Upper lobe of left lung (tissue), 6 donors: Measurements from ENCODE around the gene FHOD3. TPM values are rescaled to one million over a fixed set of nuclear protein-coding genes. Genes with fewer than 3 reads are reported as not detected.

Experiments
- ATAC-seq, 2 donors: fragments of 200-7000 bp; cut with Tn5 transposase; one replicate each; pipeline ENCODE4 v1.9.1; 2022; ENCODE audit warnings: mild to moderate bottlenecking in 2 of 2, moderate library complexity in 2 of 2; ENCODE audit not compliant: low FRiP score in 2 of 2
- DNase-seq, 2 donors: peaks; one replicate each; pipeline ENCODE4 v3.0.0-alpha.2; 2019 to 2020
- H3K27ac ChIP-seq, 4 donors: fragments of 200-600 bp; sonication (generic); one replicate each; pipeline ENCODE4 v1.5.1; 2016 to 2019
- H3K27me3 ChIP-seq, 4 donors: fragments of 200-600 bp; sonication (generic); one replicate each; pipeline ENCODE4 v1.5.1; 2017 to 2019
- H3K36me3 ChIP-seq, 4 donors: fragments of 200-600 bp; sonication (generic); one replicate each; pipeline ENCODE4 v1.5.1; 2016 to 2019
- H3K4me1 ChIP-seq, 4 donors: fragments of 200-600 bp; sonication (generic); one replicate each; pipeline ENCODE4 v1.5.1; 2018 to 2019
- H3K4me3 ChIP-seq, 4 donors: fragments of 200-600 bp; sonication (generic); one replicate each; pipeline ENCODE4 v1.5.1; 2017 to 2019; ENCODE audit warnings: mild to moderate bottlenecking in 2 of 4, moderate library complexity in 1 of 4
- H3K9me3 ChIP-seq, 4 donors: fragments of 200-600 bp; sonication (generic); one replicate each; pipeline ENCODE4 v1.5.1; 2018 to 2019
- EP300 ChIP-seq, 4 donors: sonication (generic); formaldehyde crosslinking; IDR thresholded peaks; one replicate each; pipeline ENCODE4 v1.5.1; 2017; ENCODE audit warnings: antibody characterized with exemption in 4 of 4, control low read depth in 2 of 4
- POLR2A ChIP-seq, 4 donors: fragments of 450-650 bp; IDR thresholded peaks; one replicate each; pipeline ENCODE4 v1.5.1; 2016 to 2017; ENCODE audit warnings: antibody characterized with exemption in 4 of 4, mild to moderate bottlenecking in 2 of 4
- POLR2AphosphoS5 ChIP-seq, 2 donors: sonication (generic); formaldehyde crosslinking; IDR thresholded peaks; one replicate each; pipeline ENCODE4 v1.5.1; 2017; ENCODE audit warnings: antibody characterized with exemption in 2 of 2
- WGBS, 2 donors: methylation state at CpG; one replicate each; pipeline ENCODE4 v1.1.5; 2017 to 2018; 5-methylcytosine and 5-hydroxymethylcytosine counted together
- total RNA-seq, 6 donors: library from RNA; depleted of rRNA in 4 of 6; stranded (reverse); fragments of >200 nt in 4 of 6; gene quantifications; one replicate each; pipeline versions ENCODE4 v1.1.0 to v1.2.1, GENCODE V29; 2016 to 2021
- TF ChIP-seq, protein P1 (sequence below), 6 experiments: fragments of 450-650 bp in 4 of 6; fragments of 200-600 bp in 2 of 6; sonication (generic) in 2 of 6; IDR thresholded peaks; one replicate each; pipeline ENCODE4 v1.5.1; 2016 to 2019; ENCODE audit warnings: antibody characterized with exemption in 6 of 6
- donor health status: DM: no; HTN: no; CAD: no; lungs with moderate emphysema.
- donor health status: DM: no; HTN: yes; CAD: no; lungs with severe emphysema.

The FHOD3 gene
- total RNA-seq, 6 donors from 2014 or later = 0.40 to 4.8 (median 2.8) TPM

GRCh38 chr18:36288689-36289088 is 8.8 kb upstream of the FHOD3 start:
- DNase-seq = no peak
- TF ChIP-seq EP300 (IDR thresholded peaks at IDR 0.05) (no peak), POLR2AphosphoS5 (IDR thresholded peaks at IDR 0.05) (no peak), POLR2A (IDR thresholded peaks at IDR 0.05) (no peak)
- TF ChIP-seq, protein P1, sequence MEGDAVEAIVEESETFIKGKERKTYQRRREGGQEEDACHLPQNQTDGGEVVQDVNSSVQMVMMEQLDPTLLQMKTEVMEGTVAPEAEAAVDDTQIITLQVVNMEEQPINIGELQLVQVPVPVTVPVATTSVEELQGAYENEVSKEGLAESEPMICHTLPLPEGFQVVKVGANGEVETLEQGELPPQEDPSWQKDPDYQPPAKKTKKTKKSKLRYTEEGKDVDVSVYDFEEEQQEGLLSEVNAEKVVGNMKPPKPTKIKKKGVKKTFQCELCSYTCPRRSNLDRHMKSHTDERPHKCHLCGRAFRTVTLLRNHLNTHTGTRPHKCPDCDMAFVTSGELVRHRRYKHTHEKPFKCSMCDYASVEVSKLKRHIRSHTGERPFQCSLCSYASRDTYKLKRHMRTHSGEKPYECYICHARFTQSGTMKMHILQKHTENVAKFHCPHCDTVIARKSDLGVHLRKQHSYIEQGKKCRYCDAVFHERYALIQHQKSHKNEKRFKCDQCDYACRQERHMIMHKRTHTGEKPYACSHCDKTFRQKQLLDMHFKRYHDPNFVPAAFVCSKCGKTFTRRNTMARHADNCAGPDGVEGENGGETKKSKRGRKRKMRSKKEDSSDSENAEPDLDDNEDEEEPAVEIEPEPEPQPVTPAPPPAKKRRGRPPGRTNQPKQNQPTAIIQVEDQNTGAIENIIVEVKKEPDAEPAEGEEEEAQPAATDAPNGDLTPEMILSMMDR (IDR thresholded peaks at IDR 0.05) = no peak
- H3K9me3 ChIP-seq = peaks cover 0 to 6% (median 2%) of the 10 kb centered on the region in 4 donors
- H3K27me3 ChIP-seq = no peaks in the 10 kb centered on the region
- no peaks in the 10 kb centered on the region for H3K36me3 ChIP-seq
- ATAC-seq = no peak
- no peaks in the 10 kb centered on the region for H3K4me1 ChIP-seq
- H3K4me3 ChIP-seq = no peak overlapping the region
- H3K27ac ChIP-seq = no peak overlapping the region

- Histone ChIP-seq H3K36me3 (no peaks in the 10 kb centered on the region), H3K9me3 (no peaks in the 10 kb centered on the region), H3K4me1 (peaks cover 15 to 27% (median 23%) of the 10 kb centered on the region in 4 donors), H3K27ac (no peak overlapping the region), H3K4me3 (no peak overlapping the region), H3K27me3 (peaks cover 0 to 22% (median 8%) of the 10 kb centered on the region in 4 donors)
- WGBS, 2 donors = 80 to 86% methylated on average over 1 of the region's 1 CpG
- no peak for DNase-seq
- no peak for TF ChIP-seq POLR2AphosphoS5 (IDR thresholded peaks at IDR 0.05)
- no peak for TF ChIP-seq EP300 (IDR thresholded peaks at IDR 0.05)
- no peak for TF ChIP-seq POLR2A (IDR thresholded peaks at IDR 0.05)
- TF ChIP-seq, protein P1 (IDR thresholded peaks at IDR 0.05) = no peak
- no peak for ATAC-seq
Observed at GRCh38 chr18:36294031-36294430, 3.5 kb upstream of the FHOD3 start.

GRCh38 chr18:36295214-36295613 is 2.3 kb upstream of the FHOD3 start:
- Histone ChIP-seq H3K27ac (no peak overlapping the region), H3K9me3 (no peaks in the 10 kb centered on the region), H3K4me3 (no peak overlapping the region), H3K27me3 (peaks cover 0 to 22% (median 8%) of the 10 kb centered on the region in 4 donors), H3K36me3 (no peaks in the 10 kb centered on the region), H3K4me1 (peaks cover 15 to 27% (median 23%) of the 10 kb centered on the region in 4 donors)
- TF ChIP-seq POLR2A (IDR thresholded peaks at IDR 0.05) (no peak), EP300 (IDR thresholded peaks at IDR 0.05) (no peak), POLR2AphosphoS5 (IDR thresholded peaks at IDR 0.05) (no peak)
- 82 to 95% methylated on average over 1 of the region's 1 CpG for WGBS, 2 donors
- DNase-seq (no peak), ATAC-seq (no peak)

DNA sequence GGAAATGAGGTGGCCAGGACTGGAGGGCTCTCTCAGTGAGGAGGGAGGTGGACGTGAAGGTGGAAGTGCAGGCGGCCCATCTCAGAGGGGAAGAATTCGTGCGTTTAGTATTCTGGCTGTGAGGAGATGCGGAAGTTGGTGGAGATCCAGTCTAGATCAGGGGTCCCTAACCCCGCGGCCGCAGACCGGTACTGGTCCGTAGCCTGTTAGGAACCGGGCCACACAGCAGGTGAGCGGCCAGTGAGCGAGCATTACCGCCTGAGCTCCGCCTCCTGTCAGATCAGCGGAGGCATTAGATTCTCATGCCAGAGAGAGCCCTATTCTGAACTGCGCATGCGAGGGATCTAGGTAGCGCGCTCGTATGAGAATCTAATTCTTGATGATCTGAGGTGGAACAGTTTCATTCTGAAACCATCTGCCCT is 1.6 kb upstream of the FHOD3 start:
- peaks cover 0 to 22% (median 8%) of the 10 kb centered on the region in 4 donors for H3K27me3 ChIP-seq
- H3K9me3 ChIP-seq = no peaks in the 10 kb centered on the region
- WGBS, 2 donors = 37 to 54% methylated on average over 18 to 21 of the region's 21 CpGs
- TF ChIP-seq POLR2A (IDR thresholded peaks at IDR 0.05) (no peak), EP300 (IDR thresholded peaks at IDR 0.05) (no peak)
- TF ChIP-seq, protein P1 (IDR thresholded peaks at IDR 0.05) = no peak
- H3K36me3 ChIP-seq = no peaks in the 10 kb centered on the region
- H3K4me1 ChIP-seq = peaks cover 15 to 27% (median 23%) of the 10 kb centered on the region in 4 donors
- ATAC-seq (no peak), DNase-seq (peak in 1 of 2 donors; percentile 34)
- H3K27ac ChIP-seq = no peak overlapping the region
- H3K4me3 ChIP-seq = peak overlapping the region in 2 of 4 donors; percentile 44 to 62

DNA sequence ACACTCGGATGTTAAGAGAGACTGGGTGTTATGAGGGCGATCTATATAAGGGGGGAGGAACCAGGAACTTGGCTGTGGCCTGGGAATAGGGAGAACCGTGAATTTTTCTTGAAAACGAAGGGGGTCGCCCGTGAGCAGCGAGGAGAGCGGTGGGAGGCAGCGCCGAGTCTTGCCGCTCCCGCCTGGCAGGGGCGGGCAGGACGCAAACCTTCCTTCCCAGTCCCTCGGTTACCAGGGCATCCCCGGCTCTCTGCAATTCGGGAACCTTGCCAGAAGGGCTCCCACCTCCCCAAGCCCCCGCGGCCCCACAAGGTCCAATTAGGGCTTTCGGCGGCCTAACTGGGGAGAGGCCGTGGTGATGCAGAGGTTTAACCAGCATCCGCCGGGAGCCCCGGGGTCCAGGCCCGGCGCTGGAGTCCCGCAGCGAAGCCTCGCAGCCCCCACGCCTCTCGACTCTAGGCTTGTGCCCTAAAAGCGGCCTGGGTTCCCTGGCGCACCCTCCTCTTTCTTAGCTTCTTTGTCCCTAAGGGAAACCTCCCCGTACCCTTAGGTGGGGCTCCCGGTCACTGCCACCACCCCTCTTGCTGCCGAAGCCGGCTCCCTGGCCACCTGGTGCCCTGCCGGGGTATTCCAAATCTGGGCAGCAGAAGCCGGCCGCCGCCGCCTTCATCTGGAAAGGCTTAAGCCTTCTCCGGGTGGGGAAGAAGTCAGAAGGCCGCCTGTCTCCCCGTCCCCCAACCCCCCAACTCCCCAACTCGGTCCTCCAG is 680 bp upstream of the FHOD3 start:
- Histone ChIP-seq H3K27ac (peak overlapping the region in 1 of 4 donors; percentile 59), H3K27me3 (peaks cover 0 to 22% (median 8%) of the 10 kb centered on the region in 4 donors), H3K4me1 (peaks cover 15 to 27% (median 23%) of the 10 kb centered on the region in 4 donors), H3K9me3 (no peaks in the 10 kb centered on the region), H3K36me3 (no peaks in the 10 kb centered on the region), H3K4me3 (peak overlapping the region; percentile 15 to 62 (median 50))
- ATAC-seq = peak; percentile 40 to 83
- DNase-seq = peak in 1 of 2 donors; percentile 83
- TF ChIP-seq EP300 (IDR thresholded peaks at IDR 0.05) (no peak), POLR2AphosphoS5 (IDR thresholded peaks at IDR 0.05) (no peak), POLR2A (IDR thresholded peaks at IDR 0.05) (no peak)
- TF ChIP-seq, protein P1 (IDR thresholded peaks at IDR 0.05) = no peak
- WGBS, 2 donors = 1 to 2% methylated on average over 30 to 47 of the region's 47 CpGs
